ENCODE results near the gene TBCE. TPM values are rescaled to one million over a fixed set of nuclear protein-coding genes. Genes with fewer than 3 reads are reported as not detected.
A peak's percentile ranks its signal among the peaks of the same experiment; 100 is the strongest.

Gene TBCE
- total and polyA plus RNA-seq, 9 of the 15 experiments (the other 6 are each of a cell fraction or from before 2014, with no cell fraction given) = 52.6 to 92.1 (median 82.1) TPM

DNA sequence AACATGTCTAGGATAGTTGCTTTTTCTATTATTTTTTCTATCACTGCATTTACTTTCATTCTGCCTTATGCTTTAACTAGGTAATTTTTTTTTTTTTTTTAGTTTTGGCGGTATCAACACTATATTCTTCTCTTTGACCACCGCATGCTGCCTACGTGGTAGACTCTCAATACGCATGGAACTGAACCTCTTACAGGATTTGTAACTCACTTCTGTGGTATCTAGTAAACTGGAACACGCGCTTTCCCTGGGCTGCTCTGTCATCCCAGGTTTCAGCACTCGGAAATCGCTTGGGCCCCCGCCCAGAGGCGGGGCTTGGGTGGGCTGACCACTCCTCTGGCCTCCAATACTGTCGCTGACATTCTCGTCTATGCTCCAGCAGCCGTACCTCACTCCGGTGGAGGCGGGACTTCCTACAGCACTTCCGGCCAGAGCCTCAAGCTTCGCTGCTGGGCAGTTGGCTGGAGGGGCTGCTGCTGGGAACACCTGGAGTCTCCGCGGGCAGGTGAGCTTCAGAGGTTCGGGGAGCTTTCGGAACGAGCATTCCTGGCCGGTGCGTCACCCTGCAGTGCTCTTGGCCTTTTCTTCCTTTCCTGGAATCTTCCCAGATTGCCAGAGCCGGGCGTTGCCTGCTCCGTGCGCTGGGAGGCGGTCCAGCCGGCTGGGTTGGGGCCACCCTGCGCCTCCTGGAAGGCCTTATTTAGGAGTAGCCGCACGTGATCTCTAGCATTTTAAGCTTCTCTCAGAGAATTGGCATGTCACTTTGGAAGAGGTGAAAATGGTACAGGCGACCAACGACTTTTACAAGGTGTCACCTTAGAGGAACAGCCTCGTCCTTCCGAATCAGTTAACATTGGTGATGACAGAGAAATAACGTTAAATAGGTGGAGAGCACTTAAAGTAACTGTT is at the start of gene TBCE (continued):
- TF ChIP-seq STAG1 (CRISPR knock-in tag; IDR thresholded peaks at IDR 0.05; ENCODE audit: borderline replicate concordance) (no peak), HDAC1 (IDR thresholded peaks at IDR 0.05) (peak in 1 of 2 experiments; percentile 77; a peak in 2 of 4 replicates), GTF2F1 (IDR thresholded peaks at IDR 0.05; ENCODE audit: low read depth, low read length) (no peak), GABPB2 (CRISPR knock-in tag; conservative IDR thresholded peaks at IDR 0.05) (no peak), TGIF2 (CRISPR knock-in tag; IDR thresholded peaks at IDR 0.05) (peak; percentile 11; the same call in 1 of the 2 replicates), SAFB (IDR thresholded peaks at IDR 0.05; ENCODE audit: borderline replicate concordance, low read depth, low read length) (no peak), TARDBP (IDR thresholded peaks at IDR 0.05) (peak; percentile 32; the same call in 1 of the 2 replicates), ZNF830 (CRISPR knock-in tag; IDR thresholded peaks at IDR 0.05) (no peak), JUNB (CRISPR knock-in tag; conservative IDR thresholded peaks at IDR 0.05) (no peak), PPARD (CRISPR knock-in tag; IDR thresholded peaks at IDR 0.05) (no peak), ZNF146 (CRISPR knock-in tag; IDR thresholded peaks at IDR 0.05; ENCODE audit: unreplicated experiment) (no peak)
- TF ChIP-seq, protein P1, sequence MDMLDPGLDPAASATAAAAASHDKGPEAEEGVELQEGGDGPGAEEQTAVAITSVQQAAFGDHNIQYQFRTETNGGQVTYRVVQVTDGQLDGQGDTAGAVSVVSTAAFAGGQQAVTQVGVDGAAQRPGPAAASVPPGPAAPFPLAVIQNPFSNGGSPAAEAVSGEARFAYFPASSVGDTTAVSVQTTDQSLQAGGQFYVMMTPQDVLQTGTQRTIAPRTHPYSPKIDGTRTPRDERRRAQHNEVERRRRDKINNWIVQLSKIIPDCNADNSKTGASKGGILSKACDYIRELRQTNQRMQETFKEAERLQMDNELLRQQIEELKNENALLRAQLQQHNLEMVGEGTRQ (CRISPR knock-in tag; IDR thresholded peaks at IDR 0.05) = peak; percentile 91
- TF ChIP-seq, protein P2, sequence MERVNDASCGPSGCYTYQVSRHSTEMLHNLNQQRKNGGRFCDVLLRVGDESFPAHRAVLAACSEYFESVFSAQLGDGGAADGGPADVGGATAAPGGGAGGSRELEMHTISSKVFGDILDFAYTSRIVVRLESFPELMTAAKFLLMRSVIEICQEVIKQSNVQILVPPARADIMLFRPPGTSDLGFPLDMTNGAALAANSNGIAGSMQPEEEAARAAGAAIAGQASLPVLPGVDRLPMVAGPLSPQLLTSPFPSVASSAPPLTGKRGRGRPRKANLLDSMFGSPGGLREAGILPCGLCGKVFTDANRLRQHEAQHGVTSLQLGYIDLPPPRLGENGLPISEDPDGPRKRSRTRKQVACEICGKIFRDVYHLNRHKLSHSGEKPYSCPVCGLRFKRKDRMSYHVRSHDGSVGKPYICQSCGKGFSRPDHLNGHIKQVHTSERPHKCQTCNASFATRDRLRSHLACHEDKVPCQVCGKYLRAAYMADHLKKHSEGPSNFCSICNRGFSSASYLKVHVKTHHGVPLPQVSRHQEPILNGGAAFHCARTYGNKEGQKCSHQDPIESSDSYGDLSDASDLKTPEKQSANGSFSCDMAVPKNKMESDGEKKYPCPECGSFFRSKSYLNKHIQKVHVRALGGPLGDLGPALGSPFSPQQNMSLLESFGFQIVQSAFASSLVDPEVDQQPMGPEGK (CRISPR knock-in tag; IDR thresholded peaks at IDR 0.05; ENCODE audit: borderline replicate concordance) = no peak
- TF ChIP-seq, protein P3, sequence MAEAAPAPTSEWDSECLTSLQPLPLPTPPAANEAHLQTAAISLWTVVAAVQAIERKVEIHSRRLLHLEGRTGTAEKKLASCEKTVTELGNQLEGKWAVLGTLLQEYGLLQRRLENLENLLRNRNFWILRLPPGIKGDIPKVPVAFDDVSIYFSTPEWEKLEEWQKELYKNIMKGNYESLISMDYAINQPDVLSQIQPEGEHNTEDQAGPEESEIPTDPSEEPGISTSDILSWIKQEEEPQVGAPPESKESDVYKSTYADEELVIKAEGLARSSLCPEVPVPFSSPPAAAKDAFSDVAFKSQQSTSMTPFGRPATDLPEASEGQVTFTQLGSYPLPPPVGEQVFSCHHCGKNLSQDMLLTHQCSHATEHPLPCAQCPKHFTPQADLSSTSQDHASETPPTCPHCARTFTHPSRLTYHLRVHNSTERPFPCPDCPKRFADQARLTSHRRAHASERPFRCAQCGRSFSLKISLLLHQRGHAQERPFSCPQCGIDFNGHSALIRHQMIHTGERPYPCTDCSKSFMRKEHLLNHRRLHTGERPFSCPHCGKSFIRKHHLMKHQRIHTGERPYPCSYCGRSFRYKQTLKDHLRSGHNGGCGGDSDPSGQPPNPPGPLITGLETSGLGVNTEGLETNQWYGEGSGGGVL (CRISPR knock-in tag; IDR thresholded peaks at IDR 0.05) = no peak
- TF ChIP-seq, protein P4, sequence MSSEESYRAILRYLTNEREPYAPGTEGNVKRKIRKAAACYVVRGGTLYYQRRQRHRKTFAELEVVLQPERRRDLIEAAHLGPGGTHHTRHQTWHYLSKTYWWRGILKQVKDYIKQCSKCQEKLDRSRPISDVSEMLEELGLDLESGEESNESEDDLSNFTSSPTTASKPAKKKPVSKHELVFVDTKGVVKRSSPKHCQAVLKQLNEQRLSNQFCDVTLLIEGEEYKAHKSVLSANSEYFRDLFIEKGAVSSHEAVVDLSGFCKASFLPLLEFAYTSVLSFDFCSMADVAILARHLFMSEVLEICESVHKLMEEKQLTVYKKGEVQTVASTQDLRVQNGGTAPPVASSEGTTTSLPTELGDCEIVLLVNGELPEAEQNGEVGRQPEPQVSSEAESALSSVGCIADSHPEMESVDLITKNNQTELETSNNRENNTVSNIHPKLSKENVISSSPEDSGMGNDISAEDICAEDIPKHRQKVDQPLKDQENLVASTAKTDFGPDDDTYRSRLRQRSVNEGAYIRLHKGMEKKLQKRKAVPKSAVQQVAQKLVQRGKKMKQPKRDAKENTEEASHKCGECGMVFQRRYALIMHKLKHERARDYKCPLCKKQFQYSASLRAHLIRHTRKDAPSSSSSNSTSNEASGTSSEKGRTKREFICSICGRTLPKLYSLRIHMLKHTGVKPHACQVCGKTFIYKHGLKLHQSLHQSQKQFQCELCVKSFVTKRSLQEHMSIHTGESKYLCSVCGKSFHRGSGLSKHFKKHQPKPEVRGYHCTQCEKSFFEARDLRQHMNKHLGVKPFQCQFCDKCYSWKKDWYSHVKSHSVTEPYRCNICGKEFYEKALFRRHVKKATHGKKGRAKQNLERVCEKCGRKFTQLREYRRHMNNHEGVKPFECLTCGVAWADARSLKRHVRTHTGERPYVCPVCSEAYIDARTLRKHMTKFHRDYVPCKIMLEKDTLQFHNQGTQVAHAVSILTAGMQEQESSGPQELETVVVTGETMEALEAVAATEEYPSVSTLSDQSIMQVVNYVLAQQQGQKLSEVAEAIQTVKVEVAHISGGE (CRISPR knock-in tag; IDR thresholded peaks at IDR 0.05) = peak in 1 of 3 experiments; percentile 77; a peak in 1 of 6 replicates
- TF ChIP-seq, protein P5, sequence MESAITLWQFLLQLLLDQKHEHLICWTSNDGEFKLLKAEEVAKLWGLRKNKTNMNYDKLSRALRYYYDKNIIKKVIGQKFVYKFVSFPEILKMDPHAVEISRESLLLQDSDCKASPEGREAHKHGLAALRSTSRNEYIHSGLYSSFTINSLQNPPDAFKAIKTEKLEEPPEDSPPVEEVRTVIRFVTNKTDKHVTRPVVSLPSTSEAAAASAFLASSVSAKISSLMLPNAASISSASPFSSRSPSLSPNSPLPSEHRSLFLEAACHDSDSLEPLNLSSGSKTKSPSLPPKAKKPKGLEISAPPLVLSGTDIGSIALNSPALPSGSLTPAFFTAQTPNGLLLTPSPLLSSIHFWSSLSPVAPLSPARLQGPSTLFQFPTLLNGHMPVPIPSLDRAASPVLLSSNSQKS (CRISPR knock-in tag; IDR thresholded peaks at IDR 0.05) = no peak
